HepG2 (cell line): ENCODE measurements around the gene DPP8.
"Not testable (repeated sequence)": the region's sequence is repeated elsewhere in the genome, so short reads cannot be mapped to it uniquely, and the experiment has no call there.

Experiments used
- BCLAF1 ChIP-seq: fragments of 450-650 bp; IDR thresholded peaks from 2 replicates; pipeline ENCODE4 v1.6.1; 2017; ENCODE audit warnings: mild to moderate bottlenecking
- BRF2 ChIP-seq: sonication (generic); formaldehyde crosslinking; IDR thresholded peaks from 2 replicates; pipeline ENCODE4 v1.8.1; 2022; ENCODE audit warnings: mild to moderate bottlenecking, missing genetic modification reagents
- CTCF ChIP-seq: sonication (generic); formaldehyde crosslinking; IDR thresholded peaks from 2 replicates; pipeline ENCODE4 v1.5.0; 2020; ENCODE audit warnings: mild to moderate bottlenecking, missing genetic modification reagents, moderate library complexity
- FOSL1 ChIP-seq: sonication (generic); formaldehyde crosslinking; IDR thresholded peaks from 2 replicates; pipeline ENCODE4 v1.9.0; 2021; ENCODE audit warnings: missing genetic modification reagents, borderline replicate concordance
- KDM1A ChIP-seq: IDR thresholded peaks from 2 replicates; pipeline ENCODE4 v1.6.1; 2016; ENCODE audit warnings: missing compliant biosample characterization
- MXI1 ChIP-seq: IDR thresholded peaks from 3 replicates; pipeline ENCODE4 v1.6.1; 2012; ENCODE audit warnings: low read depth, low read length, inconsistent platforms, borderline replicate concordance
- RFX5 ChIP-seq: IDR thresholded peaks from 2 replicates; pipeline ENCODE4 v1.6.1; 2011; ENCODE audit warnings: low read depth, low read length, improper control_type of control experiment
- SRSF1 ChIP-seq: fragments of 200-400 bp; formaldehyde crosslinking; optimal IDR thresholded peaks from 2 replicates; pipeline ENCODE3; 2017; ENCODE audit warnings: mild to moderate bottlenecking, low read depth, low read length, moderate library complexity
- ZNF138 ChIP-seq: sonication (generic); formaldehyde crosslinking; IDR thresholded peaks from 2 replicates; pipeline ENCODE4 v1.5.0; 2020; ENCODE audit warnings: mild to moderate bottlenecking, low read depth, missing genetic modification reagents
- ZNF224 ChIP-seq: sonication (generic); formaldehyde crosslinking; IDR thresholded peaks from 2 replicates; pipeline ENCODE4 v1.5.0; 2020; ENCODE audit warnings: mild to moderate bottlenecking, missing genetic modification reagents
- ZNF274 ChIP-seq: sonication (generic); formaldehyde crosslinking; IDR thresholded peaks from 2 replicates; pipeline ENCODE4 v1.5.1; 2020; ENCODE audit warnings: mild to moderate bottlenecking, missing genetic modification reagents
- ZNF543 ChIP-seq: sonication (generic); formaldehyde crosslinking; IDR thresholded peaks from 2 replicates; pipeline ENCODE4 v1.4.0; 2020; ENCODE audit warnings: mild to moderate bottlenecking, missing genetic modification reagents
- ZNF740 ChIP-seq: sonication (generic); formaldehyde crosslinking; IDR thresholded peaks from 2 replicates; pipeline ENCODE4 v1.4.0; 2020; ENCODE audit warnings: missing genetic modification reagents

GRCh38 chr15:65455256-65455655 lies 62.2 kb downstream of the DPP8 start:
- not testable (repeated sequence) for TF ChIP-seq RFX5; MXI1; SRSF1; BRF2 (CRISPR knock-in tag); ZNF224 (CRISPR knock-in tag); ZNF543 (CRISPR knock-in tag); FOSL1 (CRISPR knock-in tag); CTCF (CRISPR knock-in tag); ZNF274 (CRISPR knock-in tag); BCLAF1; ZNF740 (CRISPR knock-in tag); ZNF138 (CRISPR knock-in tag); KDM1A (CRISPR knock-in tag)
